Left hindlimb (tissue), 1 donor: ENCODE data around the gene NPC1L1.

Source experiments
- DNase-seq: peaks from one replicate; pipeline ENCODE4 v3.0.0-alpha.2; 2018

NPC1L1 gene

DNA sequence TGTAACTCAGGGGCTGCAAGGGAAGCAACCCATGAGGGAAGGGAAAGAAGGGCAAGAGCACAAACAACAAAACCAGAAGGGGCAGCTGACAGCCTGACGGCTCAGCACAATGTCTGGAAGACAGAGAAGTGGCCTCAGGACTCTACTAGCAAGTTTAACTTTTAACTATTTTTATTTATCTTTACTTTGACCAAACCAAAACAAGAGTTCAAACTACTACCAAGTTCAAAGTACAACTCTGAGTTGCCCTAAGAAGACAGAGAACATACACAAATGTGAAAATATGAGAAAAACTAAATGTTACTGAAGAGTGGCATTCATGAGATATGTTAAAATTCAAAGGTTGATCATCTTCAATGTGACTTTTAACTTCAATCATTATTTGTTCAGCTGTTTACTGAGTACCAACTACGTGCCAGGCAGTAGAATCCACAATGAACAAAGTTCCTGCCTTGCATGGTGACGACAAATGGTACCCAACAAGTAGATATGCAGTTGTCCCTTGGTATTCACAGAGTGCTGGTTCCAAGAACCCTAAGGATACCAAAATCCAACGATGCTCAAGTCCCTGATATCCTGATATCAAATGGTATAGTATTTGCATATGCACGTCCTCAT is 70.4 kb downstream of the NPC1L1 start:
- no peak for DNase-seq

GRCh38 chr7:44470135-44470479 is 71.0 kb downstream of the NPC1L1 start:
- no peak for DNase-seq

DNA sequence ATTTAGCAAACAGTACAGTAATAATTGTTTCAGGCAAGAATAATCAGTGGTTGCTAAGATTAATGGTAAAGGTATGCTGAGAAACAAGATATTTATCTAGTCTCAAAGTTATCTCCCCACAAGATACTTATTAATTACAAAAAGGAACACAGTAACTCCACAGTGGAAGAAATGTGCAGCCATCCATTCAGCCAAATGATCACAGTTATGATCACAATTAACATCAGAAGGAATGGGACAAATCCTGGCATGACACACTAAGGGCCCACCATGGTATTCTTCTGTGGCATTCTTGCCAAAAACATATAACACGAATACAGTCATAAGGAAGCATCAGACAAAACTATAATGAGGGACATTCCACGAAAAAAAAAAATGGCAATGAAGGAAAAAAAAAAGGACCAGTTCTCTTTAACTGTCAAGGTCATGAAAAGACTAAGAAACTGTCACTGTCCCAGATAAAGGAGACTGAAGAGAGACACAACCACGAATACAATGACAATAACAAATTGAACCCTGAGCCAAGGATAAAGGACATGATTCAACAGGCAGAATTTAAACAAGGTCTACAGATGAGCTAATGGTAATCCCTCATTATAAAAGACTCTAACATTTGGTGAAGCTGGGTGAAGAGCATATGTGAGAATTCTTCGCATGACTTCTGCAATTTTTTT is 71.5 kb downstream of the NPC1L1 start:
- no peak for DNase-seq

- DNase-seq, result no peak
These were observed 73.9 kb downstream of the NPC1L1 start for GRCh38 chr7:44467217-44467548.

GRCh38 chr7:44466300-44467216 is 74.6 kb downstream of the NPC1L1 start:
- DNase-seq, result no peak

DNA sequence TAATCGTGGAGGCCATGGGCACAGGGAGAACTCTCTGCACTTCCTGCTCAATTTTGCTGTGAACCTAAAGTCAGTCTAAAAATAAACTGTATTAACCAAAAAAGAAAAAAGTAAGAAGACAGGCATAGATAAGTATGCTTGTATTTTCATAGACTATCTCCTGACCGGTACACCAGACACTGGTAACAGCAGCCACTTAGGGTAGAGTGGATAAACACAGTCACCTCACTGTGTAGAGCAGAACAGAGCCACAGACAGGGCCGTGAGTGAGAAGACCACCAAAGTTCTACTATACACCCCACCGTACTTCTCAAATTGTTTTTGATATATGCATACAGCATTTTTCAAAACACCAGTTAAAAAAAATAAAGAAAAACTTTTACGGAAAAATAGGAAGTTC is 75.6 kb downstream of the NPC1L1 start:
- DNase-seq, result no peak

- DNase-seq, result no peak
These were observed 77.8 kb downstream of the NPC1L1 start for GRCh38 chr7:44463169-44463808.
